Uterus (tissue), 2 donors: ENCODE measurements around the gene LRRC26.

ENCODE experiments used
- POLR2A ChIP-seq, 2 donors: fragments of 450-650 bp; IDR thresholded peaks; one replicate each; pipeline ENCODE4 v1.6.1; 2016; ENCODE audit warnings: antibody characterized with exemption in 2 of 2, mild to moderate bottlenecking in 1 of 2, moderate library complexity in 1 of 2
- TF ChIP-seq, protein P1 (sequence below), 4 experiments: fragments of 200-600 bp in 2 of 4; fragments of 450-650 bp in 2 of 4; sonication (generic) in 2 of 4; IDR thresholded peaks; one replicate each; pipeline ENCODE4 v1.5.1; 2016 to 2019; ENCODE audit warnings: antibody characterized with exemption in 4 of 4, mild to moderate bottlenecking in 2 of 4, moderate library complexity in 1 of 4

DNA sequence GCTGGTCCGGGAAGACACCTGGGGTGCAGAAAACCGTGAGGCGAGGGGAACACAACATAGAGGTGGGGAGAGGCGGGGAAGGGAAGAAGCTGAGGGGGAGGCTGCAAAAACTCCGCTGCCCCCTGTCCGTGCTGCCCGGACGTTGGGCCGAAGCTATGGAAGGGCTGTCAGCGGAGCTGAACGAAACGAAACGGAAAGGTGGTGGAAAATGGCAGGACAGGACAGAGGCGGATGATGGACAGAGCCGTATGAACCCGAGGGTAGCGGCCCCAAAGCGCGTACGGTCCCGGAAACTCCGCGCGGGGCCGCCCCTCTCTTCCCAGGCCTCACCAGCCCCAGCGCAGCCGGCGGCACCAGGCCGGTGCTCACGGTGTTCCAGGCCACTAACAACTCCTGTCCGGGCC is 18.2 kb upstream of the LRRC26 start:
- TF ChIP-seq POLR2A (IDR thresholded peaks at IDR 0.05): no peak
- TF ChIP-seq, protein P1, sequence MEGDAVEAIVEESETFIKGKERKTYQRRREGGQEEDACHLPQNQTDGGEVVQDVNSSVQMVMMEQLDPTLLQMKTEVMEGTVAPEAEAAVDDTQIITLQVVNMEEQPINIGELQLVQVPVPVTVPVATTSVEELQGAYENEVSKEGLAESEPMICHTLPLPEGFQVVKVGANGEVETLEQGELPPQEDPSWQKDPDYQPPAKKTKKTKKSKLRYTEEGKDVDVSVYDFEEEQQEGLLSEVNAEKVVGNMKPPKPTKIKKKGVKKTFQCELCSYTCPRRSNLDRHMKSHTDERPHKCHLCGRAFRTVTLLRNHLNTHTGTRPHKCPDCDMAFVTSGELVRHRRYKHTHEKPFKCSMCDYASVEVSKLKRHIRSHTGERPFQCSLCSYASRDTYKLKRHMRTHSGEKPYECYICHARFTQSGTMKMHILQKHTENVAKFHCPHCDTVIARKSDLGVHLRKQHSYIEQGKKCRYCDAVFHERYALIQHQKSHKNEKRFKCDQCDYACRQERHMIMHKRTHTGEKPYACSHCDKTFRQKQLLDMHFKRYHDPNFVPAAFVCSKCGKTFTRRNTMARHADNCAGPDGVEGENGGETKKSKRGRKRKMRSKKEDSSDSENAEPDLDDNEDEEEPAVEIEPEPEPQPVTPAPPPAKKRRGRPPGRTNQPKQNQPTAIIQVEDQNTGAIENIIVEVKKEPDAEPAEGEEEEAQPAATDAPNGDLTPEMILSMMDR (IDR thresholded peaks at IDR 0.05): no peak
